SK-N-SH treated with all-trans-retinoic acid at 6 μM for 48 hours (cell line): ENCODE measurements around the gene PDZD2.

Experiments used
- ARNTL ChIP-seq: fragments of 450-650 bp; formaldehyde crosslinking; IDR thresholded peaks from 2 replicates; pipeline ENCODE4 v1.5.0; 2020; ENCODE audit warnings: low read depth, mild to moderate bottlenecking, moderate library complexity, borderline replicate concordance
- ESRRG ChIP-seq: fragments of 250-450 bp; sonication (Bioruptor Pico); IDR thresholded peaks from 2 replicates; pipeline ENCODE4 v1.6.1; 2021; ENCODE audit warnings: mild to moderate bottlenecking
- GLIS3 ChIP-seq: fragments of 250-450 bp; sonication (Bioruptor Pico); IDR thresholded peaks from 2 replicates; pipeline ENCODE4 v1.5.0; 2020; ENCODE audit warnings: mild to moderate bottlenecking, moderate library complexity
- OSR1 ChIP-seq: fragments of 250-450 bp; sonication (Bioruptor Pico); IDR thresholded peaks from 2 replicates; pipeline ENCODE4 v1.8.0; 2022; ENCODE audit warnings: moderate library complexity, mild to moderate bottlenecking, inconsistent platforms
- PPARA ChIP-seq: fragments of 250-450 bp; sonication (Bioruptor Pico); IDR thresholded peaks from 2 replicates; pipeline ENCODE4 v1.5.0; 2020; ENCODE audit warnings: mild to moderate bottlenecking, borderline replicate concordance
- RARB ChIP-seq: fragments of 250-450 bp; sonication (Bioruptor Pico); IDR thresholded peaks from 2 replicates; pipeline ENCODE4 v1.8.0; 2021; ENCODE audit warnings: mild to moderate bottlenecking, moderate library complexity
- ZFP3 ChIP-seq: fragments of 250-450 bp; sonication (Bioruptor Pico); IDR thresholded peaks from 2 replicates; pipeline ENCODE4 v1.5.0; 2020; ENCODE audit warnings: mild to moderate bottlenecking, moderate library complexity
- ZNF8 ChIP-seq: fragments of 450-650 bp; formaldehyde crosslinking; IDR thresholded peaks from 2 replicates; pipeline ENCODE4 v1.5.0; 2020; ENCODE audit warnings: mild to moderate bottlenecking, moderate library complexity
- TF ChIP-seq, protein P1 (sequence below): fragments of 250-450 bp; sonication (Bioruptor Pico); IDR thresholded peaks from 2 replicates; pipeline ENCODE4 v1.8.0; 2020; ENCODE audit warnings: mild to moderate bottlenecking, moderate library complexity, borderline replicate concordance
- TF ChIP-seq, protein P2 (sequence below): fragments of 250-450 bp; sonication (Bioruptor Pico); IDR thresholded peaks from 2 replicates; pipeline ENCODE4 v1.5.0; 2020; ENCODE audit warnings: mild to moderate bottlenecking, moderate library complexity
- TF ChIP-seq, protein P3 (sequence below): fragments of 250-450 bp; sonication (Bioruptor Pico); IDR thresholded peaks from 2 replicates; pipeline ENCODE4 v1.5.1; 2021; ENCODE audit warnings: mild to moderate bottlenecking, moderate library complexity
- TF ChIP-seq, protein P4 (sequence below): fragments of 250-450 bp; sonication (Bioruptor Pico); IDR thresholded peaks from 2 replicates; pipeline ENCODE4 v1.5.1; 2020; ENCODE audit warnings: low read depth, mild to moderate bottlenecking, moderate library complexity

DNA sequence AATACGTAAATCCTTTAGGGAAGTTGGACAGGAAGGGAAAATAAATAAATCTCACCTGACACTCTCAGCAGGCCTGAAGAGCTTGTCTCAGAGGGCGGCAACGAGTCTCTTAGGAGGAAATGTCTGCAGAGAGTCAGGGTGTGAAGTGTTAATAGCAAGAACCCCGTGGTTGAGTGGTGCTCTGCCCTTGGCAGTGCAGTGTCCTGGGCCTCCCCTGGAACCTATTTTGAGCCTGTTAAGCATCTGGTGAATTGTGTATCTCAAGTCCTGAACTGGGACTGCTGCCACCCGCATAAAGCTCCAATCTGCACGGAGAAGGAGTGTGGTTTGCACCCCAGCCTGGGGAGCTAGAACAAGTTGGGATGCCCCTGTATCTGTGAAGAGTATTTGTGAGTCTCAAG is 323.4 kb downstream of the PDZD2 start:
- TF ChIP-seq ARNTL (CRISPR knock-in tag), result no peak
- TF ChIP-seq, protein P1, sequence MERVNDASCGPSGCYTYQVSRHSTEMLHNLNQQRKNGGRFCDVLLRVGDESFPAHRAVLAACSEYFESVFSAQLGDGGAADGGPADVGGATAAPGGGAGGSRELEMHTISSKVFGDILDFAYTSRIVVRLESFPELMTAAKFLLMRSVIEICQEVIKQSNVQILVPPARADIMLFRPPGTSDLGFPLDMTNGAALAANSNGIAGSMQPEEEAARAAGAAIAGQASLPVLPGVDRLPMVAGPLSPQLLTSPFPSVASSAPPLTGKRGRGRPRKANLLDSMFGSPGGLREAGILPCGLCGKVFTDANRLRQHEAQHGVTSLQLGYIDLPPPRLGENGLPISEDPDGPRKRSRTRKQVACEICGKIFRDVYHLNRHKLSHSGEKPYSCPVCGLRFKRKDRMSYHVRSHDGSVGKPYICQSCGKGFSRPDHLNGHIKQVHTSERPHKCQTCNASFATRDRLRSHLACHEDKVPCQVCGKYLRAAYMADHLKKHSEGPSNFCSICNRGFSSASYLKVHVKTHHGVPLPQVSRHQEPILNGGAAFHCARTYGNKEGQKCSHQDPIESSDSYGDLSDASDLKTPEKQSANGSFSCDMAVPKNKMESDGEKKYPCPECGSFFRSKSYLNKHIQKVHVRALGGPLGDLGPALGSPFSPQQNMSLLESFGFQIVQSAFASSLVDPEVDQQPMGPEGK, result no peak
- no peak for TF ChIP-seq RARB (CRISPR knock-in tag)
- TF ChIP-seq, protein P2, sequence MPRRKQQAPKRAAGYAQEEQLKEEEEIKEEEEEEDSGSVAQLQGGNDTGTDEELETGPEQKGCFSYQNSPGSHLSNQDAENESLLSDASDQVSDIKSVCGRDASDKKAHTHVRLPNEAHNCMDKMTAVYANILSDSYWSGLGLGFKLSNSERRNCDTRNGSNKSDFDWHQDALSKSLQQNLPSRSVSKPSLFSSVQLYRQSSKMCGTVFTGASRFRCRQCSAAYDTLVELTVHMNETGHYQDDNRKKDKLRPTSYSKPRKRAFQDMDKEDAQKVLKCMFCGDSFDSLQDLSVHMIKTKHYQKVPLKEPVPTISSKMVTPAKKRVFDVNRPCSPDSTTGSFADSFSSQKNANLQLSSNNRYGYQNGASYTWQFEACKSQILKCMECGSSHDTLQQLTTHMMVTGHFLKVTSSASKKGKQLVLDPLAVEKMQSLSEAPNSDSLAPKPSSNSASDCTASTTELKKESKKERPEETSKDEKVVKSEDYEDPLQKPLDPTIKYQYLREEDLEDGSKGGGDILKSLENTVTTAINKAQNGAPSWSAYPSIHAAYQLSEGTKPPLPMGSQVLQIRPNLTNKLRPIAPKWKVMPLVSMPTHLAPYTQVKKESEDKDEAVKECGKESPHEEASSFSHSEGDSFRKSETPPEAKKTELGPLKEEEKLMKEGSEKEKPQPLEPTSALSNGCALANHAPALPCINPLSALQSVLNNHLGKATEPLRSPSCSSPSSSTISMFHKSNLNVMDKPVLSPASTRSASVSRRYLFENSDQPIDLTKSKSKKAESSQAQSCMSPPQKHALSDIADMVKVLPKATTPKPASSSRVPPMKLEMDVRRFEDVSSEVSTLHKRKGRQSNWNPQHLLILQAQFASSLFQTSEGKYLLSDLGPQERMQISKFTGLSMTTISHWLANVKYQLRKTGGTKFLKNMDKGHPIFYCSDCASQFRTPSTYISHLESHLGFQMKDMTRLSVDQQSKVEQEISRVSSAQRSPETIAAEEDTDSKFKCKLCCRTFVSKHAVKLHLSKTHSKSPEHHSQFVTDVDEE (CRISPR knock-in tag), result no peak
- no peak for TF ChIP-seq ESRRG
- no peak for TF ChIP-seq OSR1 (CRISPR knock-in tag)
- TF ChIP-seq GLIS3 (CRISPR knock-in tag), result no peak
- TF ChIP-seq, protein P3, sequence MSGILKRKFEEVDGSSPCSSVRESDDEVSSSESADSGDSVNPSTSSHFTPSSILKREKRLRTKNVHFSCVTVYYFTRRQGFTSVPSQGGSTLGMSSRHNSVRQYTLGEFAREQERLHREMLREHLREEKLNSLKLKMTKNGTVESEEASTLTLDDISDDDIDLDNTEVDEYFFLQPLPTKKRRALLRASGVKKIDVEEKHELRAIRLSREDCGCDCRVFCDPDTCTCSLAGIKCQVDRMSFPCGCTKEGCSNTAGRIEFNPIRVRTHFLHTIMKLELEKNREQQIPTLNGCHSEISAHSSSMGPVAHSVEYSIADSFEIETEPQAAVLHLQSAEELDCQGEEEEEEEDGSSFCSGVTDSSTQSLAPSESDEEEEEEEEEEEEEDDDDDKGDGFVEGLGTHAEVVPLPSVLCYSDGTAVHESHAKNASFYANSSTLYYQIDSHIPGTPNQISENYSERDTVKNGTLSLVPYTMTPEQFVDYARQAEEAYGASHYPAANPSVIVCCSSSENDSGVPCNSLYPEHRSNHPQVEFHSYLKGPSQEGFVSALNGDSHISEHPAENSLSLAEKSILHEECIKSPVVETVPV (CRISPR knock-in tag), result no peak
- no peak for TF ChIP-seq ZFP3
- TF ChIP-seq, protein P4, sequence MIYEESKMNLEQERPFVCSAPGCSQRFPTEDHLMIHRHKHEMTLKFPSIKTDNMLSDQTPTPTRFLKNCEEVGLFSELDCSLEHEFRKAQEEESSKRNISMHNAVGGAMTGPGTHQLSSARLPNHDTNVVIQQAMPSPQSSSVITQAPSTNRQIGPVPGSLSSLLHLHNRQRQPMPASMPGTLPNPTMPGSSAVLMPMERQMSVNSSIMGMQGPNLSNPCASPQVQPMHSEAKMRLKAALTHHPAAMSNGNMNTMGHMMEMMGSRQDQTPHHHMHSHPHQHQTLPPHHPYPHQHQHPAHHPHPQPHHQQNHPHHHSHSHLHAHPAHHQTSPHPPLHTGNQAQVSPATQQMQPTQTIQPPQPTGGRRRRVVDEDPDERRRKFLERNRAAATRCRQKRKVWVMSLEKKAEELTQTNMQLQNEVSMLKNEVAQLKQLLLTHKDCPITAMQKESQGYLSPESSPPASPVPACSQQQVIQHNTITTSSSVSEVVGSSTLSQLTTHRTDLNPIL (CRISPR knock-in tag), result no peak
- no peak for TF ChIP-seq ZNF8 (CRISPR knock-in tag)
- TF ChIP-seq PPARA (CRISPR knock-in tag), result no peak
